Measurements from ENCODE around the gene PLA2G4F. TPM values are rescaled to one million over a fixed set of nuclear protein-coding genes. Genes with fewer than 3 reads are reported as not detected.
A peak's percentile ranks its signal among the peaks of the same experiment; 100 is the strongest.

PLA2G4F gene
- total RNA-seq, 3 donors from 2014 or later (not counting 1 experiment from before 2014, with no cell fraction given), result not detected

DNA sequence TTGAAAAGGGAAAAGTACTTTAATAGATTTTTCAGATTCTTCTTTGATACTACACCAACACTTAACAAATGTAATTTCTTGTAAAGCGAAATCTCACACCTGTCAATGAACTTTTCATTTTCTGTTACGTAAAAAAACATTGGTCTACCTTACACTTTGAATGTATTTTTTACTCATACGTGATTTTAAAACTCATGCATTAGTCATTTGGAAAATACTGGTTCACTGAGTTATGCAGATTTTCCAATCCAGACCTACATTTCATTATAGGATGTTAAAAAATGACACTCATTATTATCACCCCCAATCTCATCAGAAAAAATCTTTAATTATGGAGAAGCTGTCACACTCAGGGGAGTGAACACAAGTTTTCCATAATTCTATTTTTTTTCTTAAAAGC, 36.9 kb upstream of the PLA2G4F start:
- no peak overlapping the region for H3K4me3 Mint-ChIP-seq
- WGBS (ENCODE audit: insufficient coverage), result 87% methylated on average over 3 of the region's 3 CpGs
- Histone ChIP-seq H3K9me3 (ENCODE audit: control insufficient read depth, insufficient read depth, low read length) (no peaks in the 10 kb centered on the region), H3K4me1 (ENCODE audit: control insufficient read depth, insufficient read depth, low read length) (no peaks in the 10 kb centered on the region), H3K27ac (ENCODE audit: low read length) (no peak overlapping the region), H3K27me3 (ENCODE audit: control insufficient read depth, insufficient read depth, low read length) (no peaks in the 10 kb centered on the region), H3K36me3 (ENCODE audit: control insufficient read depth, insufficient read depth, low read length) (peaks cover 36% of the 10 kb centered on the region), H3K4me3 (ENCODE audit: low read length) (no peak overlapping the region)
- TF ChIP-seq CTCF (IDR thresholded peaks at IDR 0.05), result no peak
- no peak for DNase-seq
- H3K27me3 Mint-ChIP-seq (ENCODE audit: low read depth in 2 of 2), result no peaks in the 10 kb centered on the region
- no peak overlapping the region for H3K27ac Mint-ChIP-seq
- H3K9me3 Mint-ChIP-seq, result no peaks in the 10 kb centered on the region
- no peaks in the 10 kb centered on the region for H3K36me3 Mint-ChIP-seq
- intact Hi-C loops (cut with micrococcal nuclease), result no loop called here
- ATAC-seq, result no peak
- H3K4me1 Mint-ChIP-seq, result peaks cover 0 to 9% of the 10 kb centered on the region in 2 donors

DNA sequence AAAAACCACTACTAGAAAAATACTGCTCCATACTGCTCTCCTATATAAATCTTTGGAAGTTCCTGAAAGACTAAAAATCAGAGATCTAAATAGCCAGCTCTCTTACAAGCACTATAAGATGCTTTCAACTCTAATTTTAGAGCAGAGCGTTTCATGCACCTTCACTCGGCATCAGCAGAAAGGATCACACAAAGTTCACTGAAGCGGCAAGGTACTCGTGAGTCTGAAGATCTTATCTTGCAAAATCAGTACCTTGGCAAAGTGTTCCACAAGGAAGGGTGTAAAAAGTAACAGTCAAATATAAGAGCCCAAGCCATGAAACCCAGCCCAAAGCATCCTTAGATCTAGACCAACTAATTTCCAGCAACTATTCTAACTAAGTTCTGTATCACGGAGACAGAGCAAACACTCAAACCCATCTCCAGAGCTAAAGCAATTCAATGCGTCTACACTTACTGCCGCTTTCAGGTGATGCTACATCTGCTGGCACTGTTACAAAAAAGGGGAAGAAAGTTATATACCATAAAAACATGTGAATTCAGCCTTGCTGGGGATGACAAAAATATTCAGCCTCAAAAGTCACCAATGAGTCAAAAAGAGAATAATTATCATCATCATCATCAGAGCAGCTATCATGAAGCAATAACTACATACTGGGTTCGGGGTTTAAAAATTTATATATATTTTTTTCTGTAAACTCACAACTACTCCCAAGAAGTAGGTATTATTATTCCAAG, 35.3 kb upstream of the PLA2G4F start:
- 74% methylated on average over 5 of the region's 8 CpGs for WGBS (ENCODE audit: insufficient coverage)
- H3K4me1 ChIP-seq (ENCODE audit: control insufficient read depth, insufficient read depth, low read length), result no peaks in the 10 kb centered on the region
- H3K36me3 Mint-ChIP-seq, result no peaks in the 10 kb centered on the region
- no peak for TF ChIP-seq CTCF (IDR thresholded peaks at IDR 0.05)
- peaks cover 42% of the 10 kb centered on the region for H3K36me3 ChIP-seq (ENCODE audit: control insufficient read depth, insufficient read depth, low read length)
- no peaks in the 10 kb centered on the region for H3K27me3 ChIP-seq (ENCODE audit: control insufficient read depth, insufficient read depth, low read length)
- no peak overlapping the region for H3K4me3 Mint-ChIP-seq
- no peak overlapping the region for H3K4me3 ChIP-seq (ENCODE audit: low read length)
- DNase-seq, result no peak
- intact Hi-C loops (cut with micrococcal nuclease), result no loop called here
- H3K27me3 Mint-ChIP-seq (ENCODE audit: low read depth in 2 of 2), result no peaks in the 10 kb centered on the region
- H3K4me1 Mint-ChIP-seq, result peaks cover 0 to 9% of the 10 kb centered on the region in 2 donors
- H3K27ac ChIP-seq (ENCODE audit: low read length), result no peak overlapping the region
- no peaks in the 10 kb centered on the region for H3K9me3 Mint-ChIP-seq
- ATAC-seq, result no peak
- H3K27ac Mint-ChIP-seq, result no peak overlapping the region
- no peaks in the 10 kb centered on the region for H3K9me3 ChIP-seq (ENCODE audit: control insufficient read depth, insufficient read depth, low read length)

DNA sequence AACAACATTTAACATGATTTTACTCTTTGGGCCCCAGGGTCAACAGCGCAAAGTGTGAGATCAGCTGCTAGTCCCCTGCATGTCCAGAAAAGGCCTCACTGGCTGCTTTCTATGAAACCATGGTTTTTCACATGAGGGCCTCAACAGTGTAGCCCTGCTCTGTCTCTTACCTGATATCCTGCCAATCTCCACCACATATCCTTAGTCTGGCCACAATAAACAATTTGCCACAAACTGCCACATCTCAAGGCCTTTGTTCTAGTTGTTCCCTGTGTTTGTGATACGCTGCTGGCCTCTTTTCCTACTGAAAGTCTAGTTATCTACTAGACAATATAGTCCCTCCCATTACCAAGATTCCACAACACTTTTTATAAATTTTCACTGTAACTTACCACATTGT, 33.9 kb upstream of the PLA2G4F start:
- peaks cover 56% of the 10 kb centered on the region for H3K36me3 ChIP-seq (ENCODE audit: control insufficient read depth, insufficient read depth, low read length)
- Mint-ChIP-seq H3K27ac (peak overlapping the region; percentile 1 to 47), H3K4me3 (no peak overlapping the region), H3K4me1 (peaks cover 0 to 9% of the 10 kb centered on the region in 2 donors), H3K36me3 (no peaks in the 10 kb centered on the region), H3K27me3 (ENCODE audit: low read depth in 2 of 2) (no peaks in the 10 kb centered on the region), H3K9me3 (no peaks in the 10 kb centered on the region)
- H3K9me3 ChIP-seq (ENCODE audit: control insufficient read depth, insufficient read depth, low read length), result no peaks in the 10 kb centered on the region
- intact Hi-C loops (cut with micrococcal nuclease), result no loop called here
- H3K27me3 ChIP-seq (ENCODE audit: control insufficient read depth, insufficient read depth, low read length), result no peaks in the 10 kb centered on the region
- ATAC-seq, result no peak
- TF ChIP-seq CTCF (IDR thresholded peaks at IDR 0.05), result no peak
- no peak for DNase-seq
- H3K4me1 ChIP-seq (ENCODE audit: control insufficient read depth, insufficient read depth, low read length), result no peaks in the 10 kb centered on the region
- H3K4me3 ChIP-seq (ENCODE audit: low read length), result no peak overlapping the region
- 90% methylated on average over 2 of the region's 2 CpGs for WGBS (ENCODE audit: insufficient coverage)
- H3K27ac ChIP-seq (ENCODE audit: low read length), result no peak overlapping the region

DNA sequence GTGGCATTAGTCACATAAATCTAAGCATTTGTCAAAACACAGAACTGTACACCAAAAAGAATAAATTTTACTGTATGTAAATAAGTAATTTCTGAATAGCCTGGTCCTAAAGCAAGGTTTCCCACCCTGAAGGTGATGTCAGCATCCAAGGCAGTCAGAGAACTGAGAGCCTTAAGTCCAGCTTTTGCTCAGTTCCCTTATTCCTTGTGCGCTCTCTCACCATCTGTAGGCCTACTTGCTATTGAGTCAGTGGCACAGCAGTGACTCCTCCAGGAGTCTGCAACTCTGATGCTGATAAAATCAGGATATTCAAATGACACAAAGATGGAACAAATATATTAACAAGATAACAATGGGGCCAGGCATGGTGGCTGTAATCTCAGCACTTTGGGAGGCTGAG, 29.4 kb upstream of the PLA2G4F start:
- Histone ChIP-seq H3K4me3 (ENCODE audit: low read length) (no peak overlapping the region), H3K36me3 (ENCODE audit: control insufficient read depth, insufficient read depth, low read length) (peaks cover 80% of the 10 kb centered on the region), H3K27ac (ENCODE audit: low read length) (no peak overlapping the region), H3K9me3 (ENCODE audit: control insufficient read depth, insufficient read depth, low read length) (no peaks in the 10 kb centered on the region), H3K4me1 (ENCODE audit: control insufficient read depth, insufficient read depth, low read length) (no peaks in the 10 kb centered on the region), H3K27me3 (ENCODE audit: control insufficient read depth, insufficient read depth, low read length) (no peaks in the 10 kb centered on the region)
- H3K27me3 Mint-ChIP-seq (ENCODE audit: low read depth in 2 of 2), result no peaks in the 10 kb centered on the region
- intact Hi-C loops (cut with micrococcal nuclease), result no loop called here
- H3K4me1 Mint-ChIP-seq, result no peaks in the 10 kb centered on the region
- ATAC-seq (no peak), DNase-seq (no peak)
- H3K4me3 Mint-ChIP-seq, result no peak overlapping the region
- no peak for TF ChIP-seq CTCF (IDR thresholded peaks at IDR 0.05)
- 96% methylated on average over 1 of the region's 1 CpG for WGBS (ENCODE audit: insufficient coverage)
- peaks cover 21% of the 10 kb centered on the region for H3K36me3 Mint-ChIP-seq
- H3K27ac Mint-ChIP-seq, result no peak overlapping the region
- no peaks in the 10 kb centered on the region for H3K9me3 Mint-ChIP-seq

All from natural killer cell (primary cell).